HepG2 (cell line): ENCODE data around the gene FGFR3. TPM values are rescaled to one million over a fixed set of nuclear protein-coding genes. Genes with fewer than 3 reads are reported as not detected.
A peak's percentile ranks its signal among the peaks of the same experiment; 100 is the strongest.

Source experiments
- AGO2 ChIP-seq: fragments of 200-400 bp; formaldehyde crosslinking; optimal IDR thresholded peaks from 2 replicates; pipeline ENCODE3; 2017; ENCODE audit warnings: mild to moderate bottlenecking, low read depth, low read length, moderate library complexity
- SOX13 ChIP-seq, 3 experiments: fragments of 450-650 bp in 1 of 3; sonication (generic) in 1 of 3; formaldehyde crosslinking in 1 of 3; IDR thresholded peaks in 2 of 3; conservative IDR thresholded peaks in 1 of 3; 2 replicates each; pipeline versions ENCODE4 v1.5.0 to v1.6.1; 2016 to 2020; ENCODE audit warnings: antibody characterized with exemption in 1 of 3, mild to moderate bottlenecking in 1 of 3, missing compliant biosample characterization in 1 of 3, missing genetic modification reagents in 1 of 3, moderate library complexity in 1 of 3
- ZNF773 ChIP-seq: sonication (generic); formaldehyde crosslinking; IDR thresholded peaks from 2 replicates; pipeline ENCODE4 v1.4.0; 2020; ENCODE audit warnings: missing genetic modification reagents, borderline replicate concordance
- polyA plus RNA-seq, 8 experiments: library from polyadenylated mRNA; depleted of rRNA in 3 of 8; stranded (reverse) in 7 of 8; unstranded in 1 of 8; fragments of >200 nt; fragmentation: Illumina TruSeq in 4 of 8; extraction: Trizol in 4 of 8; gene quantifications; 2 replicates each; pipeline versions ENCODE4 v1.2.1 to v1.2.3, GENCODE V29; 2011 to 2016; ENCODE audit warnings: low read depth in 4 of 8, missing spikeins in 1 of 8, mixed read lengths in 1 of 8; ENCODE audit not compliant: insufficient read depth in 1 of 8
- total RNA-seq, 5 experiments: library from RNA; depleted of rRNA; stranded (reverse); fragments of >200 nt; fragmentation: Illumina TruSeq; extraction: Trizol; gene quantifications; 2 replicates each; pipeline ENCODE4 v1.2.3, GENCODE V29; 2016; ENCODE audit warnings: low read depth in 1 of 5
- TF ChIP-seq, protein P1 (sequence below): sonication (generic); formaldehyde crosslinking; IDR thresholded peaks from 2 replicates; pipeline ENCODE4 v1.4.0; 2020; ENCODE audit warnings: missing genetic modification reagents, borderline replicate concordance
- TF ChIP-seq, protein P2 (sequence below): sonication (generic); formaldehyde crosslinking; IDR thresholded peaks from 2 replicates; pipeline ENCODE4 v1.9.0; 2021; ENCODE audit warnings: missing genetic modification reagents, borderline replicate concordance
- TF ChIP-seq, protein P3 (sequence below): sonication (generic); formaldehyde crosslinking; IDR thresholded peaks from 2 replicates; pipeline ENCODE4 v1.4.0; 2020; ENCODE audit warnings: missing genetic modification reagents, borderline replicate concordance
- TF ChIP-seq, protein P4 (sequence below): sonication (generic); formaldehyde crosslinking; IDR thresholded peaks from 2 replicates; pipeline ENCODE4 v1.5.0; 2020; ENCODE audit warnings: mild to moderate bottlenecking, missing genetic modification reagents, borderline replicate concordance

FGFR3 gene
- total and polyA plus RNA-seq, 2 of the 13 experiments (the other 11 are each of a cell fraction or from before 2014, with no cell fraction given): 103 to 109 TPM

DNA sequence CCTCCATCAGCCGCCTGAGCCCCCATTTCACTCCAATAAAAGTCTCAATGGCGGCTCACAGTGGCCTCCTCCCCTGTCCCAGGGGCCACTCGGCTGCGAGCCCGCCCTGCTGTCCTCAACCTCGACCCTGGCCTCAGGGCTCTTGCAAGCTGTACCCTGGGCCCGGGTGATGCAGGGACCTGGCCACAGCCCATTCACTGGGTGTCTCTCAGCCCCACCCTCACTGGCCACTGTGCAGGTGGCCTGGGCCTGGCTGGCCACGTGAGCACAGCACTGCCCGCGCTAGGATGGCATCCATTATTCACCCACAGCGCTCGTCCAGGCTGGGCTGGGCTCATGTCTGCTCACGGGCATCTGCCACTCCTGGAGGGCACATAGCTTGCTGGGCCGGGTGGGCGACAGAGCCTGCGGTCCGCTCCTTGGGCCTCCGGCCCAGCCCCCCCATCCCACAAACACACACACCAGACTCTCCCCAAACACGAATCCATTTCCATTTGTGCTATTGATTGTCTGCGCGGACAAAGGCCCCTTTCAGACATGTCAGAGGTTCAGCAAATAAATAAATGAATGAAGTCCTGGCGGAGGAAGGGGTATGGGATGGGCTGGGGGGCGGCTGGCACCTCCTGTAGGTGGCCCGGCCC is 16.5 kb upstream of the FGFR3 start (continued):
- TF ChIP-seq, protein P1, sequence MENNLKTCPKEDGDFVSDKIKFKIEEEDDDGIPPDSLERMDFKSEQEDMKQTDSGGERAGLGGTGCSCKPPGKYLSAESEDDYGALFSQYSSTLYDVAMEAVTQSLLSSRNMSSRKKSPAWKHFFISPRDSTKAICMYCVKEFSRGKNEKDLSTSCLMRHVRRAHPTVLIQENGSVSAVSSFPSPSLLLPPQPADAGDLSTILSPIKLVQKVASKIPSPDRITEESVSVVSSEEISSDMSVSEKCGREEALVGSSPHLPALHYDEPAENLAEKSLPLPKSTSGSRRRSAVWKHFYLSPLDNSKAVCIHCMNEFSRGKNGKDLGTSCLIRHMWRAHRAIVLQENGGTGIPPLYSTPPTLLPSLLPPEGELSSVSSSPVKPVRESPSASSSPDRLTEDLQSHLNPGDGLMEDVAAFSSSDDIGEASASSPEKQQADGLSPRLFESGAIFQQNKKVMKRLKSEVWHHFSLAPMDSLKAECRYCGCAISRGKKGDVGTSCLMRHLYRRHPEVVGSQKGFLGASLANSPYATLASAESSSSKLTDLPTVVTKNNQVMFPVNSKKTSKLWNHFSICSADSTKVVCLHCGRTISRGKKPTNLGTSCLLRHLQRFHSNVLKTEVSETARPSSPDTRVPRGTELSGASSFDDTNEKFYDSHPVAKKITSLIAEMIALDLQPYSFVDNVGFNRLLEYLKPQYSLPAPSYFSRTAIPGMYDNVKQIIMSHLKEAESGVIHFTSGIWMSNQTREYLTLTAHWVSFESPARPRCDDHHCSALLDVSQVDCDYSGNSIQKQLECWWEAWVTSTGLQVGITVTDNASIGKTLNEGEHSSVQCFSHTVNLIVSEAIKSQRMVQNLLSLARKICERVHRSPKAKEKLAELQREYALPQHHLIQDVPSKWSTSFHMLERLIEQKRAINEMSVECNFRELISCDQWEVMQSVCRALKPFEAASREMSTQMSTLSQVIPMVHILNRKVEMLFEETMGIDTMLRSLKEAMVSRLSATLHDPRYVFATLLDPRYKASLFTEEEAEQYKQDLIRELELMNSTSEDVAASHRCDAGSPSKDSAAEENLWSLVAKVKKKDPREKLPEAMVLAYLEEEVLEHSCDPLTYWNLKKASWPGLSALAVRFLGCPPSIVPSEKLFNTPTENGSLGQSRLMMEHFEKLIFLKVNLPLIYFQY (CRISPR knock-in tag): peak; percentile 82; the same call in 1 of the 2 replicates
- TF ChIP-seq ZNF773 (CRISPR knock-in tag) (0 out of 2 replicates have a peak, but pooled peaks have one; percentile 33), AGO2 (peak; percentile 68), SOX13 (IDR thresholded peaks at IDR 0.05) (no peak), SOX13 (CRISPR knock-in tag; conservative IDR thresholded peaks at IDR 0.05 in 1 of 2, IDR thresholded peaks at IDR 0.05 in 1 of 2) (peak in 1 of 2 experiments; percentile 73; a peak in 1 of 4 replicates)
- TF ChIP-seq, protein P2, sequence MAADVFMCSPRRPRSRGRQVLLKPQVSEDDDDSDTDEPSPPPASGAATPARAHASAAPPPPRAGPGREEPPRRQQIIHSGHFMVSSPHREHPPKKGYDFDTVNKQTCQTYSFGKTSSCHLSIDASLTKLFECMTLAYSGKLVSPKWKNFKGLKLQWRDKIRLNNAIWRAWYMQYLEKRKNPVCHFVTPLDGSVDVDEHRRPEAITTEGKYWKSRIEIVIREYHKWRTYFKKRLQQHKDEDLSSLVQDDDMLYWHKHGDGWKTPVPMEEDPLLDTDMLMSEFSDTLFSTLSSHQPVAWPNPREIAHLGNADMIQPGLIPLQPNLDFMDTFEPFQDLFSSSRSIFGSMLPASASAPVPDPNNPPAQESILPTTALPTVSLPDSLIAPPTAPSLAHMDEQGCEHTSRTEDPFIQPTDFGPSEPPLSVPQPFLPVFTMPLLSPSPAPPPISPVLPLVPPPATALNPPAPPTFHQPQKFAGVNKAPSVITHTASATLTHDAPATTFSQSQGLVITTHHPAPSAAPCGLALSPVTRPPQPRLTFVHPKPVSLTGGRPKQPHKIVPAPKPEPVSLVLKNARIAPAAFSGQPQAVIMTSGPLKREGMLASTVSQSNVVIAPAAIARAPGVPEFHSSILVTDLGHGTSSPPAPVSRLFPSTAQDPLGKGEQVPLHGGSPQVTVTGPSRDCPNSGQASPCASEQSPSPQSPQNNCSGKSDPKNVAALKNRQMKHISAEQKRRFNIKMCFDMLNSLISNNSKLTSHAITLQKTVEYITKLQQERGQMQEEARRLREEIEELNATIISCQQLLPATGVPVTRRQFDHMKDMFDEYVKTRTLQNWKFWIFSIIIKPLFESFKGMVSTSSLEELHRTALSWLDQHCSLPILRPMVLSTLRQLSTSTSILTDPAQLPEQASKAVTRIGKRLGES: peak; percentile 96
- TF ChIP-seq, protein P3, sequence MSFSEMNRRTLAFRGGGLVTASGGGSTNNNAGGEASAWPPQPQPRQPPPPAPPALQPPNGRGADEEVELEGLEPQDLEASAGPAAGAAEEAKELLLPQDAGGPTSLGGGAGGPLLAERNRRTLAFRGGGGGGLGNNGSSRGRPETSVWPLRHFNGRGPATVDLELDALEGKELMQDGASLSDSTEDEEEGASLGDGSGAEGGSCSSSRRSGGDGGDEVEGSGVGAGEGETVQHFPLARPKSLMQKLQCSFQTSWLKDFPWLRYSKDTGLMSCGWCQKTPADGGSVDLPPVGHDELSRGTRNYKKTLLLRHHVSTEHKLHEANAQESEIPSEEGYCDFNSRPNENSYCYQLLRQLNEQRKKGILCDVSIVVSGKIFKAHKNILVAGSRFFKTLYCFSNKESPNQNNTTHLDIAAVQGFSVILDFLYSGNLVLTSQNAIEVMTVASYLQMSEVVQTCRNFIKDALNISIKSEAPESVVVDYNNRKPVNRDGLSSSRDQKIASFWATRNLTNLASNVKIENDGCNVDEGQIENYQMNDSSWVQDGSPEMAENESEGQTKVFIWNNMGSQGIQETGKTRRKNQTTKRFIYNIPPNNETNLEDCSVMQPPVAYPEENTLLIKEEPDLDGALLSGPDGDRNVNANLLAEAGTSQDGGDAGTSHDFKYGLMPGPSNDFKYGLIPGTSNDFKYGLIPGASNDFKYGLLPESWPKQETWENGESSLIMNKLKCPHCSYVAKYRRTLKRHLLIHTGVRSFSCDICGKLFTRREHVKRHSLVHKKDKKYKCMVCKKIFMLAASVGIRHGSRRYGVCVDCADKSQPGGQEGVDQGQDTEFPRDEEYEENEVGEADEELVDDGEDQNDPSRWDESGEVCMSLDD (CRISPR knock-in tag): peak; percentile 75; the same call in 1 of the 2 replicates
- TF ChIP-seq, protein P4, sequence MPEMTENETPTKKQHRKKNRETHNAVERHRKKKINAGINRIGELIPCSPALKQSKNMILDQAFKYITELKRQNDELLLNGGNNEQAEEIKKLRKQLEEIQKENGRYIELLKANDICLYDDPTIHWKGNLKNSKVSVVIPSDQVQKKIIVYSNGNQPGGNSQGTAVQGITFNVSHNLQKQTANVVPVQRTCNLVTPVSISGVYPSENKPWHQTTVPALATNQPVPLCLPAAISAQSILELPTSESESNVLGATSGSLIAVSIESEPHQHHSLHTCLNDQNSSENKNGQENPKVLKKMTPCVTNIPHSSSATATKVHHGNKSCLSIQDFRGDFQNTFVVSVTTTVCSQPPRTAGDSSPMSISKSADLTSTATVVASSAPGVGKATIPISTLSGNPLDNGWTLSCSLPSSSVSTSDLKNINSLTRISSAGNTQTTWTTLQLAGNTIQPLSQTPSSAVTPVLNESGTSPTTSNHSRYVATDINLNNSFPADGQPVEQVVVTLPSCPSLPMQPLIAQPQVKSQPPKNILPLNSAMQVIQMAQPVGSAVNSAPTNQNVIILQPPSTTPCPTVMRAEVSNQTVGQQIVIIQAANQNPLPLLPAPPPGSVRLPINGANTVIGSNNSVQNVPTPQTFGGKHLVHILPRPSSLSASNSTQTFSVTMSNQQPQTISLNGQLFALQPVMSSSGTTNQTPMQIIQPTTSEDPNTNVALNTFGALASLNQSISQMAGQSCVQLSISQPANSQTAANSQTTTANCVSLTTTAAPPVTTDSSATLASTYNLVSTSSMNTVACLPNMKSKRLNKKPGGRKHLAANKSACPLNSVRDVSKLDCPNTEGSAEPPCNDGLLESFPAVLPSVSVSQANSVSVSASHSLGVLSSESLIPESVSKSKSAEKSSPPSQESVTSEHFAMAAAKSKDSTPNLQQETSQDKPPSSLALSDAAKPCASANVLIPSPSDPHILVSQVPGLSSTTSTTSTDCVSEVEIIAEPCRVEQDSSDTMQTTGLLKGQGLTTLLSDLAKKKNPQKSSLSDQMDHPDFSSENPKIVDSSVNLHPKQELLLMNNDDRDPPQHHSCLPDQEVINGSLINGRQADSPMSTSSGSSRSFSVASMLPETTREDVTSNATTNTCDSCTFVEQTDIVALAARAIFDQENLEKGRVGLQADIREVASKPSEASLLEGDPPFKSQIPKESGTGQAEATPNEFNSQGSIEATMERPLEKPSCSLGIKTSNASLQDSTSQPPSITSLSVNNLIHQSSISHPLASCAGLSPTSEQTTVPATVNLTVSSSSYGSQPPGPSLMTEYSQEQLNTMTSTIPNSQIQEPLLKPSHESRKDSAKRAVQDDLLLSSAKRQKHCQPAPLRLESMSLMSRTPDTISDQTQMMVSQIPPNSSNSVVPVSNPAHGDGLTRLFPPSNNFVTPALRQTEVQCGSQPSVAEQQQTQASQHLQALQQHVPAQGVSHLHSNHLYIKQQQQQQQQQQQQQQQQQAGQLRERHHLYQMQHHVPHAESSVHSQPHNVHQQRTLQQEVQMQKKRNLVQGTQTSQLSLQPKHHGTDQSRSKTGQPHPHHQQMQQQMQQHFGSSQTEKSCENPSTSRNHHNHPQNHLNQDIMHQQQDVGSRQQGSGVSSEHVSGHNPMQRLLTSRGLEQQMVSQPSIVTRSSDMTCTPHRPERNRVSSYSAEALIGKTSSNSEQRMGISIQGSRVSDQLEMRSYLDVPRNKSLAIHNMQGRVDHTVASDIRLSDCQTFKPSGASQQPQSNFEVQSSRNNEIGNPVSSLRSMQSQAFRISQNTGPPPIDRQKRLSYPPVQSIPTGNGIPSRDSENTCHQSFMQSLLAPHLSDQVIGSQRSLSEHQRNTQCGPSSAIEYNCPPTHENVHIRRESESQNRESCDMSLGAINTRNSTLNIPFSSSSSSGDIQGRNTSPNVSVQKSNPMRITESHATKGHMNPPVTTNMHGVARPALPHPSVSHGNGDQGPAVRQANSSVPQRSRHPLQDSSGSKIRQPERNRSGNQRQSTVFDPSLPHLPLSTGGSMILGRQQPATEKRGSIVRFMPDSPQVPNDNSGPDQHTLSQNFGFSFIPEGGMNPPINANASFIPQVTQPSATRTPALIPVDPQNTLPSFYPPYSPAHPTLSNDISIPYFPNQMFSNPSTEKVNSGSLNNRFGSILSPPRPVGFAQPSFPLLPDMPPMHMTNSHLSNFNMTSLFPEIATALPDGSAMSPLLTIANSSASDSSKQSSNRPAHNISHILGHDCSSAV (CRISPR knock-in tag): no peak
